GM19468 (cell line): ENCODE results near the gene FANK1.

Experiments used
- ATAC-seq: cut with Tn5 transposase; IDR thresholded peaks from one replicate; pipeline ENCODE4 v1.9.1; 2021; ENCODE audit warnings: mild to moderate bottlenecking, moderate library complexity, moderate number of reproducible peaks; ENCODE audit not compliant: unreplicated experiment; ENCODE audit errors: extremely low read depth

FANK1 gene

DNA sequence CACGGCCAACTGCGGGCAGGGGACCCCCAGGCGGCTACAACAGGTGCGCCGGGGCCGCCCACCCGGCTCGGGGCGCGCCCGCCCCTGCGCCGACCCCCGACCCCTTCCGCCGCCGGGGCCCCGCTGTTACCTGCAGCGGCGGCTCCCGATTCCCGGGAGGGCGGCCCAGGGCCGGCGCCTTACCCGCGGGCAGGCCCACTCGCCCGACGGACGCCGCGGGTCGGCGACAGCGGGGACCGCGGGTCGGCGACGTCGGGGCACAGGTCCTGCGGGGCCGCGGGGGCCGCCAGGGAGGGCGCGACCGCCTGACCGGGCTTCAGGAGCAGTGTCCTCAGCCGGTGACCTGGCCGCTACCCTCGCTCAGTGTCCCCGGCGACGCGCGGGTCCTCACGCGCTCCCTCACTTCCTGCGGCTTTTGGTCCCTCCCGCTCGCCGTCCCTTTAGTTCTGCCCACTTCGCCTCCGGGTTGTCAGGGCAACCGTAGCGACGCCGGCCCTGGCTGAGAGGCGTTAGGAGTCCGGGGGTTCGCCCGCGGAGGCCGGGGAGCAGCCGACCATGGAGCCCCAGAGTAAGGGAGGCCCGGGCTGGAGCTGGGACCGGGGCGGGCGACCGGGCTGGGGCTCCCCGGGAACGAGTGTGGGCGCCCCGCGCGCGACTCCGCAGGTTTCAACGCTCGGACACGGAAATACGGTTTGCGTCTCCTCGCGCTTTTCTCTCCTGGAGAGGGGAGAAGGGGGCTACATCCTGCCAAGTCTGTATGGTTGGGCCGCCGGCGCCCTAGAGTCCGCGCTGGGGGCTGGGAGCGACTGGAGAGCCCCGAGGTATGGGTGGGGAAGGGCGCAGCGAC is at the start of gene FANK1:
Gene FANK1, plus strand, starts transcription at position 477 of the 847 bp plus-strand sequence. Its CDS starts 79 bp downstream, at position 556.
- peak; percentile 68 for ATAC-seq

DNA sequence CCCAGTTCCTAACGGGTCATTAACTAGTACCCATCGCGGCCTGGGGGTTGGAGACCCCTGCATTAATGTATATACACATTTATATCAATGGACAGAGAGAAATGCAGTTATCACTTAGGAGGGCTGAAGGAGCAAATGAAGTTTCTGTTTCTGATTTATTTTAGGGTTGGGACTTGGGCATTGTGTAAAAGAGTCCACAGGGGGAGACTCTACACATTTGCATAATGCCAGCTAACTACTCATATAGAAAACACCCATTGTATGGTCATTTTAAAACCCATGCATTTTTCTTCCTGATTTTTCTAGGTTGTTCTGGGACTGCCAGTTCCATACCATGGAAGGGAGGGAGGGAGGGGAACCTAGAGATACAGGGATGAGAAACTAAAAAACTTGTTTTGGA is 49.5 kb upstream of the FANK1 start:
- peak; percentile 69 for ATAC-seq

GRCh38 chr10:125848371-125848770 is 48.0 kb upstream of the FANK1 start:
- no peak for ATAC-seq

- no peak for ATAC-seq
Measured at GRCh38 chr10:125848857-125849256, 47.5 kb upstream of the FANK1 start.

DNA sequence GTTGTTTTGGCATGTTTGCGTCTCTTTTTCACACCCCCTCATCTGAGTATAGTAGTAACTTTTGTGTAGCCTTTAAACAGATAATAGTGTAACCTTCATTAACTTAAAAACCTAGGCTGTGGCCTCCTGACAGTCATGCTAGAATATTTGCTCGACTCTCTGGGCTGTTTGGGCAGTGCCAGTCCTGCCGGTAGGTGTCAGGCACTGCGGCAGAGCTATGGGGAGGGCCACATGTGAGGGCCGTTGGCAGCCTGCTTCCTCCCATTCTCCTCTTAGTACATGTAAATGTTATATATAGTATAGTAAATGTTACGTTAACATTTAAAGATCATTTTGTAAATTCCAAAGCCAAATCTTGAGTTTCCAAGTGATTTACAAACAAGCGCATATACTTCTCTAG is 46.9 kb upstream of the FANK1 start:
- no peak for ATAC-seq

DNA sequence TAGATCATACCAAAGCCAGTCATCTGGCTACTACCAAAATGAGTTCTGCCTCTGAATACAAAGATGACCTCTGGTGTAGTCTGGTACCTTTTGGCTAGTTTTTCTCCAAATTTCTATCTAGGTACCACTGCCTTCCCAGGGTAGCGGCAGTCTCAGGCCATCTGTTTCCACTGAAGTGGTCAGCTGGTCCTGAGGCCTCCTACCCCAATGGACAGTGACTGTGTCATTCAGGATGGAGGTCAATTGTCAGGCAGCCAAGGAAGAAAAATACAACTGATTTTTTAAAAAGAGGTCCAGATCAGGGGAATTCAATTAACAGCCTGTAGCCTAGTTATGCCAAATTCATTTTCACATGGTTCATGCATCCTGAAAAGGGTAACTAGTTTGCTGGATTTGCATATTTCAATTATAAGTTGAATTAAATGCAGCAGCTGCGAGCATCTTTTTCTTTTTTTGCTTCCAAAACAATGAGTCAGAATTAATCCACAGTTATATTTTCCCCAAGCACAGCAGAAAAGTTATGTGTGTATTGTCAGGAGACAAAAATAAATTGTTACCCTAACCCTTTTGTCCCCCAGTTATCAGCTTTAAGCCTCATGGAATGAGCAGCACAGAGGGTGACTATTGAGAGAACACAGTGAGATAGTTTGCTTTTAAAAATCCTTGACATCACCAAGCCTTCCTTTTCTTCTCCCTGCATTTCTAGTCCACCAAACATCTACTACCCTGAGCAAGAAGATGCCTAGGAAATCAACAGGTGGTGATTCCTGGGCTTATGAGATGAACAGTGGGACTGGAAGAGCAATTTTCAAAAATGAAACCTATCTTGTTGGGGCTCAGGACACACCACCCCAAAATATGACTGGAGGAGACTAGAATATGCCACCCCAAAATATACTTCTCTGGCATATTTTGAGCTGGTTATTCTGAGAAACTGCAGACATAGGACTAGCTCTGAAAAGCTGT is 45.3 kb upstream of the FANK1 start:
- ATAC-seq: no peak

- ATAC-seq: no peak
Measured at GRCh38 chr10:125852487-125852886, 43.9 kb upstream of the FANK1 start.

GRCh38 chr10:125857185-125857760 is 39.1 kb upstream of the FANK1 start:
- ATAC-seq: no peak

DNA sequence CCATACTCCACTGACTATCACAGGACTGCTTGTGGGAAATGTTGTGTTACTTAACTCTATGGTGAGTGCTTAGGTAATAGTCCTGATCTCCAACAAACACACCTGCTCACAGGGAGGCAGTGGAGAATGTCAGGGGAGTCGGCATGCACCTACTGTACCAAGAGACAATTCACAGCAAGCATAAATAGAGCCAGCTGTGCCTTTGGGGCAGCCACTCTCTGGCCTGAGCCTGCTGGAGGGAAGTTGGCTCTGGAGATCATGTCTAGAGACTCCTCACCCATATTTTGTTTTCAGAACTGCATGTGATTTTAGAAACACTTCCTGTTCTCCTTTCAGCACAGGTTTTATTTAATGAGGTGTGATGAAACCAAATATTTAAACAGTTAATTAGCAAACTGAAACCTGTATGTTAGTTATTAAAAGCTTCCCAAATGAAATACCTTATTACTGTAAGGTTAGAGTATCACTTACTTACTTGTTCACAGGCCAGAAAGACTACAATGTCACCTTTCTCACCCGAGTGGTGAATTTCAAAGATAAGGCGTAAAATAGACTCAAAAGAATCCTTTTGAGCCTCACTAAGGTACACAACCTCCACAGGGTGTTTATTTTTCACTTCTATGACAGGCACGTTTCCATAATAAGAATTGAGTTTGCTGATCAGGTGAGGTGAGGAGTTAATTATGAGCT is 37.1 kb upstream of the FANK1 start:
- no peak for ATAC-seq

GRCh38 chr10:125865120-125865519 is 31.2 kb upstream of the FANK1 start:
- no peak for ATAC-seq

GRCh38 chr10:125866421-125867029 is 29.8 kb upstream of the FANK1 start:
- ATAC-seq: no peak

DNA sequence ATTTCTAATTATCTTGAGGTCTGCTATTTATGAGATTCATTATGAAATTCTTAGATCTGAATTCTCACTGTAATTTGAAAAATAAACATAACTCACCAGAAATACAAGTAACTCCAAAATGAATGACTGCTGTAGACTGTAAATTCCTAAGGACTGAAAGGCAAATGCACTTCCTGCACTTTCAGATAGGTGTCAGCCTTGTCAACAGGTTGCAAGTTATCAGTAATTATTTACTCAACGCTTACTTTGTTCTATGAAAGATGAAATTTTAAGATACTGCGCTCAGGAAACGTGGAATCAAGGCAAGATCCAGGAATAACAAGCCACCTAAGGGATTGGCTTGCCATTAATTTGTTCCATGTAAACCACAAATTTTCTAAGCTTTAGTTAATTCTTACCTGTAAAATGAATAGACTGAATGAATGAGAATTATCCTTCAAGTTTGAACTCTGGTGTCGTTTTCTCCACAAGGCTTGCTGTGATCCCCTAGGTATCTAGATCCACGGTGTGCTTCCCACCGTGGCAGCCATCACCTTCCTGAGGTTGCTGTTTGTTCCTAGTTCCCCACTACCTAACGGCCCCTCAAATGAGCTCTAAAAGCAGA is 27.9 kb upstream of the FANK1 start:
- ATAC-seq: peak; percentile 19

GRCh38 chr10:125871338-125871737 is 25.0 kb upstream of the FANK1 start:
- no peak for ATAC-seq

DNA sequence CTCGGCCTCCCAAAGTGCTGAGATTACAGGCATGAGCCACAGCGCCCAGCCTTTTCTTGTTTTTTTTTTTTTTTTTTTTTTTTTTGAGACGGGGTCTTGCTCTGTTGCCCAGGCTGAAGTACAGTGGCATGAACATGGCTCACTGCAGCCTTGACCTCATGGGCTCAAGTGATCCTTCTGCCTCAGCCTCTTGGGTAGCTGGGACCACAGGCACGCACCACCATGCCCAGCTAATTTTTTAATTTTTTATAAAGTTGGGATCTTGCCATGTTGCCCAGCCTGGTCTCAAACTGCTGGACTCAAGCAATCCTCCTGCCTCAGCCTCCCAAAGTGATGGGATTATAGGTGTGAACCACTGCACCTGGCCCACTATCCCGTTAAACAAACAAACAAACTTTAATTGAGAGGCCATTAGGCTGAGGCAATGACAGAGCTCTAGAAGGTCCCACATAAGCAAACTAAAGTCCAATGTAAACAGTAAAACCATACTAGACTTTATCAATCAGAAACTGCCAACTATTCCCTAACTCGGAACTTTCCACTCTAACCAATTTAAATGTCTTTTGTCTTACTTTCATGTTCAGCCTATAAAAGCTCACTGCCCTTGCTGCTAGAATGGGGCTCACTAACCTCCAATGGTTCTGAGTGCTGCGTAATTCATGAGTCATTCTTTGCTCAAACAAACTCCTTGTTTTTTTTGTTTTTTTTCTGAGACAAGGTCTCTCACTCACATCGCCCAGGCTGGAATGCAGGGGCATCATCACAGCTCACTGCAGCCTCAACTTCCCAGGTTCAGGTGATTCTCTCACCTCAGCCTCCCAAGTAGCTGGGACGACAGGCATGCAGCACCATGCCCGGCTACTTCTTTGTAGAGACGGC is 17.2 kb upstream of the FANK1 start:
- no peak for ATAC-seq

- ATAC-seq: no peak
Measured at GRCh38 chr10:125880719-125881118, 15.6 kb upstream of the FANK1 start.

DNA sequence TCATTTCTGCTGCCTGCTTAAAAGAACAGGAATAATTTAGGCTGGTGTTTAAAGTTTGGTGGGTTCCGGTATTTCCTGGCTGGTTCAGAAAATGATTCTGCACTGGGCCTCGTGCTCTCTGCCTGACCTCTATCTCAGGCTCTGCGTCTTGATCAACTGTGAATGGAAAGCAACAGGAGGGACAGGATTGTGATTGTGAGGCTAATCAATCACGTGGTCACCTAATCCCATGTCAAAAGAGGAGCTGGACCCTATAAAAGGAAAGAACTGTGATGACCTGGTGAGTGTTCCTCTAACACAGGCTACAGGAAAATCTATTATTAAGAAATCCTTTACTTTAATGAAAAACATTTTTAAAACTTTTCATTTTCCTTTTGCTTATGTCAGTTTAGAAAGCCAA is 15.2 kb upstream of the FANK1 start, which contains the start of gene DHX32:
Gene DHX32, minus strand, starts transcription at position 101 of the 400 bp plus-strand sequence. CDS start 468 bp downstream, outside the sequence.
- ATAC-seq: no peak

- ATAC-seq: no peak
Measured at GRCh38 chr10:125882596-125882995, 13.8 kb upstream of the FANK1 start.

DNA sequence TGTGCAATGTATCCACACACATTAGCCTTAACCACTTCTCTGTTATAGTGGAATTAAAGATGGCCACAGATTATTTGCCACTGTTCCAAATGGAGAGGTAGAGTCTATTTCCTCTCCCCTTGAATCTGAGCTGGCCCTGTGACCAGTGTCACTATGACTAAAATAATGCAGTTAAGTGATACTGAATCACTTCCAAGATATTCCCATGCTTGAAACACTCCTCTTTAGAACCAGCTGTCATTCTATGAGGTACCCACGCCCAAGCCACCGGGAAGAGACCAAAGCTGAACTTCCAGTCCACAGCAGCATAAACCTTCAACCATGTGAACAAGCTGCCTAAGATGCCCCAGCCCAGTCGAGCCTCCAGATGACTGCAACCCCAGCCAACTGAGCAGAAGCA is 13.2 kb upstream of the FANK1 start:
- ATAC-seq: no peak
